ENCODE results near the gene CRBN. TPM values are rescaled to one million over a fixed set of nuclear protein-coding genes. Genes with fewer than 3 reads are reported as not detected.

CRBN gene
- total RNA-seq, 1 donor from 2014 or later = 43.6 TPM

DNA sequence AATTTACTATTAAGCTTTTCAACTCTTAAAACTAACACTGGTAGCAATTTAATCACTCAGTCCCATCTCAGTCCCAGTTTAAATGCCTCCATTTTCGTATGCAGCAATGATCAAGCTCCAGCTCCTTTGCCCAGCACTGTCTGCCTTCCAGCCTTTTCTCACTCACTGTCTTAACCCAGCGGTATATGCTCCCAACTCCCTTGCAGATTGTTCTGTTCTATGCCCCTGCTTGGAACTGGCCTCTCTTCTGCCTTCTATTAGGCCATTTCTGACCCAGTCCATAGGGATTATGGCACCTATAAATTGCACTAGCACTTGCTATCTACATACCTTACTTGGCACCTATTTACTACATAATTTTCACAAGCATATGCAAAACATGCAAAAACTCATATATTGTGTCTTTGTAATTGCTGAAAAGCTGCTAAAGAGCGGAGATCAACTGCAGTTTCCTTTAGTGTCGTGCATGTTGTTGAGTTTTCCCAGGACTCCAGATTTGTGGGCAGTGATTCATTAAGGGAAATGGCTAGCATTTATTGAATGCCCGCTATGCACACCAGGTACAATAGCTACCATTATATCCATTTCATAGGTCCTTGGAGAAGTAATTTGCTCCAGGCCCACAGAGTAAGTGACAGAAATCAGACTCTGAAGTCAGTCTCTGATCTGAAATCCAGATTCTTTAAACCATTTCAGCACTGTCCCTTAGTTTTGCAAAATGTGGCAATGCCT is 24.4 kb downstream of the CRBN start:
- Mint-ChIP-seq H3K4me1 (ENCODE audit: unreplicated experiment) (no peaks in the 10 kb centered on the region), H3K36me3 (peaks cover 31% of the 10 kb centered on the region), H3K9me3 (no peaks in the 10 kb centered on the region), H3K27me3 (no peaks in the 10 kb centered on the region), H3K27ac (no peak overlapping the region), H3K4me3 (no peak overlapping the region)
- DNase-seq (ENCODE audit: extremely low spot score, unreplicated experiment) = no peak
- TF ChIP-seq CTCF (conservative IDR thresholded peaks at IDR 0.05) = no peak

DNA sequence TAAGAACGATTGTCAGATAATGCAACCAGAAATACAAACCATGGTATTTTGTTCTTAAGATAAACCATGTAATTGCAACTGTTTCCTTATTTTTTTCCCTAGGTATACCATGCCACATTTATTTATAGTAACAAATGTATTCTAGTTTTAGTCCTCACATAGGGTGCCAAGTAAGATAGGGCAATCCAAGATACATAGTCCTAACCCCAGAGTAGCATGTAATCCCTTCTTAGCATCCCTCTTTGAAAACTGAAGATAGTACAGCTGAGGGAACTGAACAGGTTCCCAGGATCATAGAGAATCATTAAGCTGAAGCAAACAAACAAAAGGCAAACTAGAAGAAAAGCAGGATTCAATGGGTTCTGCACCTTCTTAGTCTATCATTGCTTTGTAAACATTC is 28.0 kb downstream of the CRBN start:
- H3K4me1 Mint-ChIP-seq (ENCODE audit: unreplicated experiment) = no peaks in the 10 kb centered on the region
- H3K27me3 Mint-ChIP-seq = no peaks in the 10 kb centered on the region
- peaks cover 30% of the 10 kb centered on the region for H3K36me3 Mint-ChIP-seq
- no peak overlapping the region for H3K27ac Mint-ChIP-seq
- H3K4me3 Mint-ChIP-seq = no peak overlapping the region
- H3K9me3 Mint-ChIP-seq = no peaks in the 10 kb centered on the region
- TF ChIP-seq CTCF (conservative IDR thresholded peaks at IDR 0.05) = no peak
- no peak for DNase-seq (ENCODE audit: extremely low spot score, unreplicated experiment)

GRCh38 chr3:3149560-3149959 is 29.9 kb downstream of the CRBN start:
- Mint-ChIP-seq H3K27me3 (no peaks in the 10 kb centered on the region), H3K4me3 (no peak overlapping the region), H3K36me3 (peaks cover 41% of the 10 kb centered on the region), H3K27ac (no peak overlapping the region), H3K4me1 (ENCODE audit: unreplicated experiment) (no peaks in the 10 kb centered on the region), H3K9me3 (no peaks in the 10 kb centered on the region)
- no peak for TF ChIP-seq CTCF (conservative IDR thresholded peaks at IDR 0.05)
- no peak for DNase-seq (ENCODE audit: extremely low spot score, unreplicated experiment)

GRCh38 chr3:3145831-3146230 is 33.7 kb downstream of the CRBN start:
- no peak overlapping the region for H3K27ac Mint-ChIP-seq
- H3K9me3 Mint-ChIP-seq = no peaks in the 10 kb centered on the region
- peaks cover 38% of the 10 kb centered on the region for H3K36me3 Mint-ChIP-seq
- no peaks in the 10 kb centered on the region for H3K27me3 Mint-ChIP-seq
- no peak for TF ChIP-seq CTCF (conservative IDR thresholded peaks at IDR 0.05)
- DNase-seq (ENCODE audit: extremely low spot score, unreplicated experiment) = no peak
- H3K4me3 Mint-ChIP-seq = no peak overlapping the region
- H3K4me1 Mint-ChIP-seq (ENCODE audit: unreplicated experiment) = peaks cover 4% of the 10 kb centered on the region

DNA sequence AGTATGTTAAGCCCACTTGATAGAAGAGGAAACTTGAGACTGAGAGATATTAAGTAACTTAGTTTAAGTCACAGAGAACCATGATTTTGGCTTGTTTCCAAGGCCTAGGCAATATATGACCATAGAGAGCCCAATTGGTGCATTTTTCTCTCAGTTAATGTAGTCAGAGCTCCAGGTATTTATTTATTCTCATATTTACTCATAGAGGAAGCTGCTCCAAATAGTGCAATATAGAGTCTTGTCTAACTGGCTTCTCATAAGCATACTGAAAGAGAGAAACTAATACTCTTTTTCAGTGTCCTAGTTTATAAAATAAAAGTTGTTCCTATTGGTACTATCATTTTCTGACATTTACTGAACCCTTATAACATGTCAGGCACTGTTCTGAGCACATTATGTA is 37.6 kb downstream of the CRBN start:
- Mint-ChIP-seq H3K9me3 (no peaks in the 10 kb centered on the region), H3K27ac (no peak overlapping the region), H3K27me3 (no peaks in the 10 kb centered on the region), H3K36me3 (peaks cover 46% of the 10 kb centered on the region), H3K4me3 (no peak overlapping the region), H3K4me1 (ENCODE audit: unreplicated experiment) (peaks cover 4% of the 10 kb centered on the region)
- TF ChIP-seq CTCF (conservative IDR thresholded peaks at IDR 0.05) = no peak
- no peak for DNase-seq (ENCODE audit: extremely low spot score, unreplicated experiment)

Data from type B pancreatic cell (in vitro differentiated cells).